ENCODE data around the gene NANP. TPM values are rescaled to one million over a fixed set of nuclear protein-coding genes. Genes with fewer than 3 reads are reported as not detected.
A peak's percentile ranks its signal among the peaks of the same experiment; 100 is the strongest.

NANP gene
- total and polyA plus RNA-seq, 2 of the 13 experiments (the other 11 are each of a cell fraction or from before 2014, with no cell fraction given) = 8.9 to 21.5 TPM

DNA sequence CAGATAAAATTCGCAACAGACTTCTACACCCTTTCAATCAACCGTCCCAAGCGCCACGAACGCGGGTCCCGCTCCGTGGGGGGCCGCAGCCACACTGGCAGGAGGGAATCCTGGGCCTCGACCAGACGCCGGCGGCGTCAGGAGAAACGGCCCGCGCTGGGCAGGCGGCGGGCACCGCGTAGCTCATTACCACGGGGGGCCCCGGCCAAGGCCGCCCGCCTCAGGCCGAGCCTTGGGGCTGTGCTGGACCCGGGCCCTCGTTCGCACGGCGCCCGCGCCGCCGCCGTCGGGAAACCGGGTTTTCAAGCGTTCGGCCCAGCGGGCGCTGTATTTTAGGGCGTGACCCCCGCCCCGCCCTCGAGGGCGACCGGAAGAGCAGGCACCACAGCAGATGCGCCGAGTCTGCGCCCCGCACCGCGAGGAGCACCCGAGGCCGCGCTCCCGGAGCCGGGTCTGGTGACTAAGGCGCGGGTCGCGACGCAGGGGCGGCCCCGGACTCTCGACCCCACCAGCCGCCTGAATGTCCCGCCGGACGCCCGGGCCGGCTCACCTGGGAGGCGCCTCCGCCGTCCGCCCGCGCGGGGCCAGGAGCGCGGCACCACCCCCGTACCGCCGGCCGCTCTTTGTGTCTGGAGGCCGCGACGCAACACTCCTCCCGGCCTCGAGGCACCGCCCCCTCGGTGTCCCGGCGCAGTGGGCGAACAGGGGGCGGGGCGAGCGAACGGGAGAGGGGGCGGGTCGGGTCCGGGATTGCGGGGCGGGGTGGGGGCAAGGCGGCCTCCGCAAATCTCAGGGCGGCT lies 38.7 kb downstream of the NANP start, which contains the start of gene NINL (continued):
- TF ChIP-seq, protein P1, sequence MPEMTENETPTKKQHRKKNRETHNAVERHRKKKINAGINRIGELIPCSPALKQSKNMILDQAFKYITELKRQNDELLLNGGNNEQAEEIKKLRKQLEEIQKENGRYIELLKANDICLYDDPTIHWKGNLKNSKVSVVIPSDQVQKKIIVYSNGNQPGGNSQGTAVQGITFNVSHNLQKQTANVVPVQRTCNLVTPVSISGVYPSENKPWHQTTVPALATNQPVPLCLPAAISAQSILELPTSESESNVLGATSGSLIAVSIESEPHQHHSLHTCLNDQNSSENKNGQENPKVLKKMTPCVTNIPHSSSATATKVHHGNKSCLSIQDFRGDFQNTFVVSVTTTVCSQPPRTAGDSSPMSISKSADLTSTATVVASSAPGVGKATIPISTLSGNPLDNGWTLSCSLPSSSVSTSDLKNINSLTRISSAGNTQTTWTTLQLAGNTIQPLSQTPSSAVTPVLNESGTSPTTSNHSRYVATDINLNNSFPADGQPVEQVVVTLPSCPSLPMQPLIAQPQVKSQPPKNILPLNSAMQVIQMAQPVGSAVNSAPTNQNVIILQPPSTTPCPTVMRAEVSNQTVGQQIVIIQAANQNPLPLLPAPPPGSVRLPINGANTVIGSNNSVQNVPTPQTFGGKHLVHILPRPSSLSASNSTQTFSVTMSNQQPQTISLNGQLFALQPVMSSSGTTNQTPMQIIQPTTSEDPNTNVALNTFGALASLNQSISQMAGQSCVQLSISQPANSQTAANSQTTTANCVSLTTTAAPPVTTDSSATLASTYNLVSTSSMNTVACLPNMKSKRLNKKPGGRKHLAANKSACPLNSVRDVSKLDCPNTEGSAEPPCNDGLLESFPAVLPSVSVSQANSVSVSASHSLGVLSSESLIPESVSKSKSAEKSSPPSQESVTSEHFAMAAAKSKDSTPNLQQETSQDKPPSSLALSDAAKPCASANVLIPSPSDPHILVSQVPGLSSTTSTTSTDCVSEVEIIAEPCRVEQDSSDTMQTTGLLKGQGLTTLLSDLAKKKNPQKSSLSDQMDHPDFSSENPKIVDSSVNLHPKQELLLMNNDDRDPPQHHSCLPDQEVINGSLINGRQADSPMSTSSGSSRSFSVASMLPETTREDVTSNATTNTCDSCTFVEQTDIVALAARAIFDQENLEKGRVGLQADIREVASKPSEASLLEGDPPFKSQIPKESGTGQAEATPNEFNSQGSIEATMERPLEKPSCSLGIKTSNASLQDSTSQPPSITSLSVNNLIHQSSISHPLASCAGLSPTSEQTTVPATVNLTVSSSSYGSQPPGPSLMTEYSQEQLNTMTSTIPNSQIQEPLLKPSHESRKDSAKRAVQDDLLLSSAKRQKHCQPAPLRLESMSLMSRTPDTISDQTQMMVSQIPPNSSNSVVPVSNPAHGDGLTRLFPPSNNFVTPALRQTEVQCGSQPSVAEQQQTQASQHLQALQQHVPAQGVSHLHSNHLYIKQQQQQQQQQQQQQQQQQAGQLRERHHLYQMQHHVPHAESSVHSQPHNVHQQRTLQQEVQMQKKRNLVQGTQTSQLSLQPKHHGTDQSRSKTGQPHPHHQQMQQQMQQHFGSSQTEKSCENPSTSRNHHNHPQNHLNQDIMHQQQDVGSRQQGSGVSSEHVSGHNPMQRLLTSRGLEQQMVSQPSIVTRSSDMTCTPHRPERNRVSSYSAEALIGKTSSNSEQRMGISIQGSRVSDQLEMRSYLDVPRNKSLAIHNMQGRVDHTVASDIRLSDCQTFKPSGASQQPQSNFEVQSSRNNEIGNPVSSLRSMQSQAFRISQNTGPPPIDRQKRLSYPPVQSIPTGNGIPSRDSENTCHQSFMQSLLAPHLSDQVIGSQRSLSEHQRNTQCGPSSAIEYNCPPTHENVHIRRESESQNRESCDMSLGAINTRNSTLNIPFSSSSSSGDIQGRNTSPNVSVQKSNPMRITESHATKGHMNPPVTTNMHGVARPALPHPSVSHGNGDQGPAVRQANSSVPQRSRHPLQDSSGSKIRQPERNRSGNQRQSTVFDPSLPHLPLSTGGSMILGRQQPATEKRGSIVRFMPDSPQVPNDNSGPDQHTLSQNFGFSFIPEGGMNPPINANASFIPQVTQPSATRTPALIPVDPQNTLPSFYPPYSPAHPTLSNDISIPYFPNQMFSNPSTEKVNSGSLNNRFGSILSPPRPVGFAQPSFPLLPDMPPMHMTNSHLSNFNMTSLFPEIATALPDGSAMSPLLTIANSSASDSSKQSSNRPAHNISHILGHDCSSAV (CRISPR knock-in tag; IDR thresholded peaks at IDR 0.05; ENCODE audit: borderline replicate concordance) = peak; percentile 90; the same call in 1 of the 2 replicates
- TF ChIP-seq, protein P2, sequence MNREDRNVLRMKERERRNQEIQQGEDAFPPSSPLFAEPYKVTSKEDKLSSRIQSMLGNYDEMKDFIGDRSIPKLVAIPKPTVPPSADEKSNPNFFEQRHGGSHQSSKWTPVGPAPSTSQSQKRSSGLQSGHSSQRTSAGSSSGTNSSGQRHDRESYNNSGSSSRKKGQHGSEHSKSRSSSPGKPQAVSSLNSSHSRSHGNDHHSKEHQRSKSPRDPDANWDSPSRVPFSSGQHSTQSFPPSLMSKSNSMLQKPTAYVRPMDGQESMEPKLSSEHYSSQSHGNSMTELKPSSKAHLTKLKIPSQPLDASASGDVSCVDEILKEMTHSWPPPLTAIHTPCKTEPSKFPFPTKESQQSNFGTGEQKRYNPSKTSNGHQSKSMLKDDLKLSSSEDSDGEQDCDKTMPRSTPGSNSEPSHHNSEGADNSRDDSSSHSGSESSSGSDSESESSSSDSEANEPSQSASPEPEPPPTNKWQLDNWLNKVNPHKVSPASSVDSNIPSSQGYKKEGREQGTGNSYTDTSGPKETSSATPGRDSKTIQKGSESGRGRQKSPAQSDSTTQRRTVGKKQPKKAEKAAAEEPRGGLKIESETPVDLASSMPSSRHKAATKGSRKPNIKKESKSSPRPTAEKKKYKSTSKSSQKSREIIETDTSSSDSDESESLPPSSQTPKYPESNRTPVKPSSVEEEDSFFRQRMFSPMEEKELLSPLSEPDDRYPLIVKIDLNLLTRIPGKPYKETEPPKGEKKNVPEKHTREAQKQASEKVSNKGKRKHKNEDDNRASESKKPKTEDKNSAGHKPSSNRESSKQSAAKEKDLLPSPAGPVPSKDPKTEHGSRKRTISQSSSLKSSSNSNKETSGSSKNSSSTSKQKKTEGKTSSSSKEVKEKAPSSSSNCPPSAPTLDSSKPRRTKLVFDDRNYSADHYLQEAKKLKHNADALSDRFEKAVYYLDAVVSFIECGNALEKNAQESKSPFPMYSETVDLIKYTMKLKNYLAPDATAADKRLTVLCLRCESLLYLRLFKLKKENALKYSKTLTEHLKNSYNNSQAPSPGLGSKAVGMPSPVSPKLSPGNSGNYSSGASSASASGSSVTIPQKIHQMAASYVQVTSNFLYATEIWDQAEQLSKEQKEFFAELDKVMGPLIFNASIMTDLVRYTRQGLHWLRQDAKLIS (CRISPR knock-in tag; IDR thresholded peaks at IDR 0.05) = no peak; the same call in 1 of the 2 replicates
- TF ChIP-seq, protein P3, sequence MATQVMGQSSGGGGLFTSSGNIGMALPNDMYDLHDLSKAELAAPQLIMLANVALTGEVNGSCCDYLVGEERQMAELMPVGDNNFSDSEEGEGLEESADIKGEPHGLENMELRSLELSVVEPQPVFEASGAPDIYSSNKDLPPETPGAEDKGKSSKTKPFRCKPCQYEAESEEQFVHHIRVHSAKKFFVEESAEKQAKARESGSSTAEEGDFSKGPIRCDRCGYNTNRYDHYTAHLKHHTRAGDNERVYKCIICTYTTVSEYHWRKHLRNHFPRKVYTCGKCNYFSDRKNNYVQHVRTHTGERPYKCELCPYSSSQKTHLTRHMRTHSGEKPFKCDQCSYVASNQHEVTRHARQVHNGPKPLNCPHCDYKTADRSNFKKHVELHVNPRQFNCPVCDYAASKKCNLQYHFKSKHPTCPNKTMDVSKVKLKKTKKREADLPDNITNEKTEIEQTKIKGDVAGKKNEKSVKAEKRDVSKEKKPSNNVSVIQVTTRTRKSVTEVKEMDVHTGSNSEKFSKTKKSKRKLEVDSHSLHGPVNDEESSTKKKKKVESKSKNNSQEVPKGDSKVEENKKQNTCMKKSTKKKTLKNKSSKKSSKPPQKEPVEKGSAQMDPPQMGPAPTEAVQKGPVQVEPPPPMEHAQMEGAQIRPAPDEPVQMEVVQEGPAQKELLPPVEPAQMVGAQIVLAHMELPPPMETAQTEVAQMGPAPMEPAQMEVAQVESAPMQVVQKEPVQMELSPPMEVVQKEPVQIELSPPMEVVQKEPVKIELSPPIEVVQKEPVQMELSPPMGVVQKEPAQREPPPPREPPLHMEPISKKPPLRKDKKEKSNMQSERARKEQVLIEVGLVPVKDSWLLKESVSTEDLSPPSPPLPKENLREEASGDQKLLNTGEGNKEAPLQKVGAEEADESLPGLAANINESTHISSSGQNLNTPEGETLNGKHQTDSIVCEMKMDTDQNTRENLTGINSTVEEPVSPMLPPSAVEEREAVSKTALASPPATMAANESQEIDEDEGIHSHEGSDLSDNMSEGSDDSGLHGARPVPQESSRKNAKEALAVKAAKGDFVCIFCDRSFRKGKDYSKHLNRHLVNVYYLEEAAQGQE (IDR thresholded peaks at IDR 0.05; ENCODE audit: borderline replicate concordance in 1 of 2, low read depth in 1 of 2, low read length in 2 of 2) = peak in 1 of 2 experiments; percentile 30; a peak in 1 of 4 replicates
- peak; percentile 71 for TF ChIP-seq AGO1 (IDR thresholded peaks at IDR 0.05; ENCODE audit: low read depth, low read length, poor library complexity, severe bottlenecking)

Data from HepG2 (cell line).